HG03575 (cell line): ENCODE data around the gene GSS.
"Not testable (repeated sequence)": the region's sequence is repeated elsewhere in the genome, so short reads cannot be mapped to it uniquely, and the experiment has no call there.

Source experiments
- ATAC-seq: cut with Tn5 transposase; IDR thresholded peaks from one replicate; pipeline ENCODE4 v1.9.1; 2021; ENCODE audit not compliant: unreplicated experiment, insufficient number of reproducible peaks, low FRiP score; ENCODE audit errors: extremely low read depth

The GSS gene

GRCh38 chr20:34925341-34925740, 30.3 kb downstream of the GSS start:
- ATAC-seq: no peak

GRCh38 chr20:34923414-34923813, 32.2 kb downstream of the GSS start:
- ATAC-seq: no peak

- ATAC-seq: no peak
These were observed 32.8 kb downstream of the GSS start for GRCh38 chr20:34922654-34923381.

GRCh38 chr20:34921436-34921835, 34.2 kb downstream of the GSS start:
- ATAC-seq: no peak

- ATAC-seq: no peak
These were observed 35.6 kb downstream of the GSS start for GRCh38 chr20:34920055-34920454.

GRCh38 chr20:34916774-34917354, 38.7 kb downstream of the GSS start:
- ATAC-seq: no peak

GRCh38 chr20:34915749-34916455, 39.7 kb downstream of the GSS start:
- no peak for ATAC-seq

- ATAC-seq: no peak
These were observed 40.5 kb downstream of the GSS start for GRCh38 chr20:34915131-34915530.

- no peak for ATAC-seq
These were observed 47.8 kb downstream of the GSS start for GRCh38 chr20:34907616-34908469.

- ATAC-seq: no peak
These were observed 51.4 kb downstream of the GSS start for GRCh38 chr20:34904202-34904621.

- ATAC-seq: not testable (repeated sequence)
These were observed 56.9 kb downstream of the GSS start for GRCh38 chr20:34898731-34899130.

GRCh38 chr20:34898129-34898528, 57.5 kb downstream of the GSS start:
- not testable (repeated sequence) for ATAC-seq

- no peak for ATAC-seq
These were observed 59.5 kb downstream of the GSS start for GRCh38 chr20:34896086-34896621.

GRCh38 chr20:34895465-34895864, 60.1 kb downstream of the GSS start:
- no peak for ATAC-seq

- no peak for ATAC-seq
These were observed 60.9 kb downstream of the GSS start for GRCh38 chr20:34894723-34895122.

- ATAC-seq: no peak
These were observed 62.9 kb downstream of the GSS start for GRCh38 chr20:34892671-34893070.

- ATAC-seq: no peak
These were observed 64.2 kb downstream of the GSS start for GRCh38 chr20:34891166-34892062.

GRCh38 chr20:34888468-34888867, 67.1 kb downstream of the GSS start:
- ATAC-seq: no peak
